Activated naive CD8-positive, alpha-beta T cell treated with anti-CD3 and anti-CD28 coated beads, Interleukin-2, amount 50 U/mL, for 24 hours (primary cell): ENCODE results near the gene LCNL1.
A peak's percentile ranks its signal among the peaks of the same experiment; 100 is the strongest.

Experiments
- ATAC-seq: fragments of 150-1000 bp; cut with Tn5 transposase; one replicate; pipeline ENCODE4 v1.10.0; 2021
- DNase-seq: peaks from one replicate; pipeline ENCODE4 v3.0.0; 2021
- H3K27ac Mint-ChIP-seq: one replicate; pipeline ENCODE4 v1.8.0; 2021; ENCODE audit warnings: mild to moderate bottlenecking, mixed read lengths
- H3K27me3 Mint-ChIP-seq: one replicate; pipeline ENCODE4 v1.8.0; 2021; ENCODE audit warnings: mixed read lengths
- H3K36me3 Mint-ChIP-seq: one replicate; pipeline ENCODE4 v1.8.0; 2021; ENCODE audit warnings: low read depth, mixed read lengths
- H3K4me1 Mint-ChIP-seq: one replicate; pipeline ENCODE4 v1.8.0; 2021; ENCODE audit warnings: mixed read lengths
- H3K4me3 Mint-ChIP-seq: one replicate; pipeline ENCODE4 v1.8.0; 2021; ENCODE audit warnings: mild to moderate bottlenecking, moderate library complexity, mixed read lengths
- H3K9me3 Mint-ChIP-seq: one replicate; pipeline ENCODE4 v1.8.0; 2021; ENCODE audit warnings: mixed read lengths

The LCNL1 gene

GRCh38 chr9:136972743-136973142 is 10.1 kb upstream of the LCNL1 start:
- Mint-ChIP-seq H3K27ac (no peak overlapping the region), H3K36me3 (no peaks in the 10 kb centered on the region), H3K4me1 (peaks cover 15% of the 10 kb centered on the region), H3K9me3 (no peaks in the 10 kb centered on the region), H3K27me3 (peaks cover 2% of the 10 kb centered on the region), H3K4me3 (no peak overlapping the region)
- ATAC-seq (no peak), DNase-seq (no peak)

GRCh38 chr9:136973618-136974617 is 8.9 kb upstream of the LCNL1 start:
- peaks cover 2% of the 10 kb centered on the region for H3K27me3 Mint-ChIP-seq
- no peaks in the 10 kb centered on the region for H3K36me3 Mint-ChIP-seq
- H3K4me3 Mint-ChIP-seq: no peak overlapping the region
- peaks cover 15% of the 10 kb centered on the region for H3K4me1 Mint-ChIP-seq
- ATAC-seq: no peak
- no peaks in the 10 kb centered on the region for H3K9me3 Mint-ChIP-seq
- DNase-seq: no peak
- H3K27ac Mint-ChIP-seq: no peak overlapping the region

GRCh38 chr9:136974817-136975535 is 7.8 kb upstream of the LCNL1 start:
- H3K4me3 Mint-ChIP-seq: peak overlapping the region; percentile 24
- peaks cover 15% of the 10 kb centered on the region for H3K4me1 Mint-ChIP-seq
- H3K27me3 Mint-ChIP-seq: peaks cover 2% of the 10 kb centered on the region
- ATAC-seq: no peak
- no peak for DNase-seq
- no peak overlapping the region for H3K27ac Mint-ChIP-seq
- H3K36me3 Mint-ChIP-seq: no peaks in the 10 kb centered on the region
- H3K9me3 Mint-ChIP-seq: no peaks in the 10 kb centered on the region

- ATAC-seq (no peak), DNase-seq (peak; percentile 57)
- peaks cover 15% of the 10 kb centered on the region for H3K4me1 Mint-ChIP-seq
- H3K27me3 Mint-ChIP-seq: peaks cover 4% of the 10 kb centered on the region
- H3K27ac Mint-ChIP-seq: no peak overlapping the region
- peak overlapping the region; percentile 24 for H3K4me3 Mint-ChIP-seq
- H3K9me3 Mint-ChIP-seq: no peaks in the 10 kb centered on the region
- no peaks in the 10 kb centered on the region for H3K36me3 Mint-ChIP-seq
Measured at GRCh38 chr9:136975644-136976043, 7.1 kb upstream of the LCNL1 start.

- Mint-ChIP-seq H3K4me3 (no peak within 1 kb of the TSS), H3K27ac (no peak within 1 kb of the TSS), H3K4me1 (peaks cover 15% of the 10 kb centered on the region), H3K27me3 (peaks cover 7% of the 10 kb centered on the region), H3K9me3 (no peaks in the 10 kb centered on the region), H3K36me3 (no peaks in the 10 kb centered on the region)
- DNase-seq: no peak
- no peak for ATAC-seq
Measured at GRCh38 chr9:136977223-136977622, 5.6 kb upstream of the LCNL1 start, which contains the start of gene PTGDS. PTGDS (plus strand) TSS chr9:136977504; CDS start chr9:136977579, 75 bp downstream.

GRCh38 chr9:136977649-136978072 is 5.1 kb upstream of the LCNL1 start:
- no peak for ATAC-seq
- Mint-ChIP-seq H3K27me3 (peaks cover 7% of the 10 kb centered on the region), H3K4me3 (no peak overlapping the region), H3K4me1 (peaks cover 15% of the 10 kb centered on the region), H3K36me3 (no peaks in the 10 kb centered on the region), H3K27ac (no peak overlapping the region), H3K9me3 (no peaks in the 10 kb centered on the region)
- no peak for DNase-seq

- ATAC-seq: peak; percentile 9
- Mint-ChIP-seq H3K27ac (no peak overlapping the region), H3K4me3 (no peak overlapping the region), H3K27me3 (peaks cover 11% of the 10 kb centered on the region), H3K36me3 (no peaks in the 10 kb centered on the region), H3K4me1 (peaks cover 15% of the 10 kb centered on the region), H3K9me3 (no peaks in the 10 kb centered on the region)
- peak; percentile 67 for DNase-seq
Measured at GRCh38 chr9:136978073-136978864, 4.5 kb upstream of the LCNL1 start.

- Mint-ChIP-seq H3K27ac (no peak overlapping the region), H3K9me3 (no peaks in the 10 kb centered on the region), H3K4me1 (peaks cover 17% of the 10 kb centered on the region), H3K4me3 (no peak overlapping the region), H3K27me3 (peaks cover 16% of the 10 kb centered on the region), H3K36me3 (no peaks in the 10 kb centered on the region)
- DNase-seq: no peak
- ATAC-seq: no peak
Measured at GRCh38 chr9:136978865-136979544, 3.8 kb upstream of the LCNL1 start.

GRCh38 chr9:136979769-136980587 is 2.8 kb upstream of the LCNL1 start:
- Mint-ChIP-seq H3K4me1 (peaks cover 15% of the 10 kb centered on the region), H3K9me3 (no peaks in the 10 kb centered on the region), H3K27me3 (peaks cover 19% of the 10 kb centered on the region), H3K4me3 (no peak overlapping the region), H3K27ac (no peak overlapping the region), H3K36me3 (no peaks in the 10 kb centered on the region)
- no peak for DNase-seq
- ATAC-seq: no peak

- Mint-ChIP-seq H3K4me3 (no peak overlapping the region), H3K27ac (no peak overlapping the region), H3K9me3 (no peaks in the 10 kb centered on the region), H3K4me1 (peaks cover 7% of the 10 kb centered on the region), H3K27me3 (peaks cover 19% of the 10 kb centered on the region), H3K36me3 (no peaks in the 10 kb centered on the region)
- no peak for ATAC-seq
- DNase-seq: no peak
Measured at GRCh38 chr9:136980669-136981478, 1.9 kb upstream of the LCNL1 start.

- Mint-ChIP-seq H3K27me3 (peaks cover 22% of the 10 kb centered on the region), H3K27ac (no peak overlapping the region), H3K36me3 (no peaks in the 10 kb centered on the region), H3K9me3 (no peaks in the 10 kb centered on the region), H3K4me3 (no peak overlapping the region), H3K4me1 (peaks cover 3% of the 10 kb centered on the region)
- DNase-seq (no peak), ATAC-seq (no peak)
Measured at GRCh38 chr9:136981588-136982231, 1.1 kb upstream of the LCNL1 start.

- Mint-ChIP-seq H3K27ac (no peak overlapping the region), H3K4me1 (peaks cover 3% of the 10 kb centered on the region), H3K36me3 (no peaks in the 10 kb centered on the region), H3K4me3 (no peak overlapping the region), H3K27me3 (peaks cover 30% of the 10 kb centered on the region), H3K9me3 (no peaks in the 10 kb centered on the region)
- ATAC-seq (no peak), DNase-seq (no peak)
Measured at GRCh38 chr9:136983167-136983566, 374 bp downstream of the LCNL1 start.
